CD14-positive monocyte (primary cell): ENCODE results near the gene GIGYF2. TPM values are rescaled to one million over a fixed set of nuclear protein-coding genes. Genes with fewer than 3 reads are reported as not detected.

Experiments used
- DNase-seq, 3 donors: peaks; one replicate each; pipeline ENCODE4 v3.0.0-alpha.2; 2011 to 2022
- H2AFZ ChIP-seq: 2 replicates; pipeline ENCODE4 v1.6.0; 2012; ENCODE audit warnings: mild to moderate bottlenecking, low read depth, low read length, inconsistent platforms; ENCODE audit not compliant: insufficient read depth, poor library complexity, severe bottlenecking
- H3K27ac ChIP-seq, 2 donors: 1 replicate in 1 of 2; 2 replicates in 1 of 2; pipeline ENCODE4 v1.5.1; 2012 to 2013; ENCODE audit warnings: low read length in 2 of 2, control low read depth in 1 of 2, inconsistent platforms in 1 of 2, low read depth in 1 of 2, mild to moderate bottlenecking in 1 of 2
- H3K27me3 ChIP-seq, 2 donors: one replicate each; pipeline versions ENCODE4 v1.6.0 to v1.6.1; 2011 to 2013; ENCODE audit warnings: low read length in 2 of 2; ENCODE audit not compliant: control insufficient read depth in 2 of 2, insufficient read depth in 2 of 2
- H3K36me3 ChIP-seq, 2 donors: replicated peaks in 1 of 2; 1 replicate in 1 of 2; 2 replicates in 1 of 2; pipeline versions ENCODE4 v1.5.1 to v1.6.1; 2012 to 2013; ENCODE audit warnings: low read length in 2 of 2, control low read depth in 1 of 2, inconsistent platforms in 1 of 2, mild to moderate bottlenecking in 1 of 2; ENCODE audit not compliant: insufficient read depth in 2 of 2, control insufficient read depth in 1 of 2
- H3K4me1 ChIP-seq, 2 donors: 1 replicate in 1 of 2; 2 replicates in 1 of 2; pipeline versions ENCODE4 v1.5.1 to v1.6.1; 2012 to 2013; ENCODE audit warnings: low read length in 2 of 2, control low read depth in 1 of 2, inconsistent platforms in 1 of 2, mild to moderate bottlenecking in 1 of 2, moderate library complexity in 1 of 2; ENCODE audit not compliant: insufficient read depth in 2 of 2, control insufficient read depth in 1 of 2
- H3K4me2 ChIP-seq: replicated peaks from 2 replicates; pipeline ENCODE3; 2012; ENCODE audit warnings: low read length, moderate library complexity, mild to moderate bottlenecking; ENCODE audit not compliant: poor library complexity, severe bottlenecking; ENCODE audit errors: extremely low read depth
- H3K4me3 ChIP-seq, 3 experiments: fragments of 200-600 bp in 1 of 3; sonication (generic) in 1 of 3; replicated peaks in 1 of 3; 1 replicate in 2 of 3; 2 replicates in 1 of 3; pipeline ENCODE4 v1.5.1; 2011 to 2013; ENCODE audit warnings: low read length in 3 of 3, mild to moderate bottlenecking in 3 of 3, control low read depth in 2 of 3, low read depth in 2 of 3, inconsistent platforms in 1 of 3, moderate library complexity in 1 of 3
- H3K79me2 ChIP-seq: 2 replicates; pipeline ENCODE4 v1.6.0; 2012; ENCODE audit warnings: mild to moderate bottlenecking, control low read depth, inconsistent platforms, low read length, moderate library complexity; ENCODE audit not compliant: insufficient read depth
- H3K9ac ChIP-seq: 2 replicates; pipeline ENCODE4 v1.6.0; 2017; ENCODE audit warnings: low read length, mild to moderate bottlenecking; ENCODE audit not compliant: insufficient read depth, poor library complexity, severe bottlenecking
- H3K9me3 ChIP-seq, 2 donors: replicated peaks in 1 of 2; 1 replicate in 1 of 2; 2 replicates in 1 of 2; pipeline versions ENCODE4 v1.5.1 to v1.6.1; 2012 to 2013; ENCODE audit warnings: low read length in 2 of 2, control low read depth in 1 of 2; ENCODE audit not compliant: control insufficient read depth in 1 of 2, insufficient read depth in 1 of 2
- H4K20me1 ChIP-seq: 2 replicates; pipeline ENCODE4 v1.6.0; 2012; ENCODE audit warnings: mild to moderate bottlenecking, low read length, control low read depth, moderate library complexity; ENCODE audit not compliant: insufficient read depth
- H3K27ac Mint-ChIP-seq, 7 donors: one replicate each; pipeline ENCODE4 v1.8.0; 2020; ENCODE audit warnings: mild to moderate bottlenecking in 7 of 7, mixed read lengths in 7 of 7, moderate library complexity in 6 of 7, inconsistent platforms in 2 of 7
- H3K27me3 Mint-ChIP-seq, 3 donors: one replicate each; pipeline ENCODE4 v1.8.0; 2021 to 2022; ENCODE audit warnings: low read depth in 3 of 3, mild to moderate bottlenecking in 3 of 3, mixed read lengths in 3 of 3, moderate library complexity in 3 of 3, inconsistent platforms in 1 of 3
- H3K36me3 Mint-ChIP-seq, 2 donors: one replicate each; pipeline ENCODE4 v1.8.0; 2020; ENCODE audit warnings: mixed read lengths in 2 of 2, inconsistent platforms in 1 of 2, mild to moderate bottlenecking in 1 of 2
- H3K4me1 Mint-ChIP-seq: one replicate; pipeline ENCODE4 v1.8.0; 2020; ENCODE audit warnings: mild to moderate bottlenecking, mixed read lengths
- H3K4me3 Mint-ChIP-seq, 2 donors: one replicate each; pipeline ENCODE4 v1.8.0; 2020; ENCODE audit warnings: mild to moderate bottlenecking in 2 of 2, mixed read lengths in 2 of 2, moderate library complexity in 1 of 2
- H3K9me3 Mint-ChIP-seq, 7 donors: one replicate each; pipeline ENCODE4 v1.8.0; 2020 to 2022; ENCODE audit warnings: mixed read lengths in 7 of 7, mild to moderate bottlenecking in 6 of 7, moderate library complexity in 6 of 7, inconsistent platforms in 2 of 7
- CTCF ChIP-seq: fragments of 200-600 bp; IDR thresholded peaks from one replicate; pipeline ENCODE4 v1.8.0; 2022; ENCODE audit warnings: antibody characterized with exemption, mild to moderate bottlenecking
- WGBS: methylation state at CpG from one replicate; pipeline ENCODE4 v1.1.5; 2013; ENCODE audit warnings: missing lambda C conversion rate; ENCODE audit not compliant: insufficient coverage; 5-methylcytosine and 5-hydroxymethylcytosine counted together
- intact Hi-C, 2 donors: fragments of 100-400 bp; cut with micrococcal nuclease; formaldehyde crosslinking; loops; one replicate each; pipeline versions ENCODE4 v1.15.0 to v1.15.1; 2023
- polyA plus RNA-seq, 3 donors: library from polyadenylated mRNA; depleted of rRNA in 1 of 3; unstranded in 2 of 3; stranded (reverse) in 1 of 3; fragments of 300-500 nt in 2 of 3; fragments of >200 nt in 1 of 3; fragmentation: Illumina TruSeq in 2 of 3; gene quantifications; 1 replicate in 2 of 3; 2 replicates in 1 of 3; pipeline ENCODE4 v1.2.3, GENCODE V29; 2012 to 2021

GIGYF2 gene
- polyA plus RNA-seq, 3 donors = 7.7 to 20.7 (median 17.3) TPM

- intact Hi-C loops = no loop called here
- Mint-ChIP-seq H3K9me3 (no peaks in the 10 kb centered on the region), H3K4me1 (no peaks in the 10 kb centered on the region), H3K27me3 (no peaks in the 10 kb centered on the region), H3K27ac (no peak overlapping the region), H3K4me3 (no peak overlapping the region), H3K36me3 (peaks cover 50 to 71% of the 10 kb centered on the region in 2 donors)
- Histone ChIP-seq H3K36me3 (peaks cover 70 to 94% of the 10 kb centered on the region in 2 donors), H3K9me3 (no peaks in the 10 kb centered on the region), H3K4me3 (no peak overlapping the region), H3K27ac (no peak overlapping the region), H2AFZ (no peak overlapping the region), H3K27me3 (no peaks in the 10 kb centered on the region), H3K9ac (no peak overlapping the region), H3K4me2 (no peak overlapping the region), H4K20me1 (peaks cover 4% of the 10 kb centered on the region), H3K79me2 (no peaks in the 10 kb centered on the region), H3K4me1 (no peaks in the 10 kb centered on the region)
- no CpG with 5 or more reads among the region's 1 CpG for WGBS
- no peak for TF ChIP-seq CTCF
- no peak for DNase-seq
These were observed 97.8 kb downstream of the GIGYF2 start for GRCh38 chr2:232794981-232795380.

GRCh38 chr2:232795920-232796319 is 98.8 kb downstream of the GIGYF2 start:
- H3K9me3 ChIP-seq = no peaks in the 10 kb centered on the region
- TF ChIP-seq CTCF = no peak
- no peak overlapping the region for H3K27ac ChIP-seq
- intact Hi-C loops = no loop called here
- WGBS = 100% methylated on average over 1 of the region's 1 CpG
- H3K36me3 ChIP-seq = peaks cover 69 to 94% of the 10 kb centered on the region in 2 donors
- peaks cover 4% of the 10 kb centered on the region for H4K20me1 ChIP-seq
- H3K27me3 ChIP-seq = no peaks in the 10 kb centered on the region
- no peak for DNase-seq
- no peaks in the 10 kb centered on the region for H3K79me2 ChIP-seq
- H3K4me3 ChIP-seq = no peak overlapping the region
- Mint-ChIP-seq H3K27me3 (no peaks in the 10 kb centered on the region), H3K27ac (no peak overlapping the region), H3K9me3 (peaks cover 0 to 3% (median 0%) of the 10 kb centered on the region in 7 donors), H3K36me3 (peaks cover 57 to 71% of the 10 kb centered on the region in 2 donors), H3K4me3 (no peak overlapping the region), H3K4me1 (no peaks in the 10 kb centered on the region)
- H3K4me1 ChIP-seq = no peaks in the 10 kb centered on the region
- no peak overlapping the region for H3K4me2 ChIP-seq
- no peak overlapping the region for H2AFZ ChIP-seq
- no peak overlapping the region for H3K9ac ChIP-seq
